ENCODE data around the gene DBNL.
"Not testable (repeated sequence)": the region's sequence is repeated elsewhere in the genome, so short reads cannot be mapped to it uniquely, and the experiment has no call there.

- TF ChIP-seq CTCF, POLR2A, POLR2AphosphoS5 (IDR thresholded peaks at IDR 0.05): not testable (repeated sequence)
Measured at GRCh38 chr7:44022069-44022468, 22.4 kb upstream of the DBNL start.
